GM20431 (cell line): ENCODE data around the gene UBA3.

ENCODE experiments used
- in situ Hi-C: fragments of 300-500 bp; cut with MseI, MboI; formaldehyde crosslinking; loops from one replicate; pipeline ENCODE4 v1.15.0; 2020; ENCODE audit warnings: low sequenced_read_pairs; ENCODE audit not compliant: unreplicated experiment

The UBA3 gene

DNA sequence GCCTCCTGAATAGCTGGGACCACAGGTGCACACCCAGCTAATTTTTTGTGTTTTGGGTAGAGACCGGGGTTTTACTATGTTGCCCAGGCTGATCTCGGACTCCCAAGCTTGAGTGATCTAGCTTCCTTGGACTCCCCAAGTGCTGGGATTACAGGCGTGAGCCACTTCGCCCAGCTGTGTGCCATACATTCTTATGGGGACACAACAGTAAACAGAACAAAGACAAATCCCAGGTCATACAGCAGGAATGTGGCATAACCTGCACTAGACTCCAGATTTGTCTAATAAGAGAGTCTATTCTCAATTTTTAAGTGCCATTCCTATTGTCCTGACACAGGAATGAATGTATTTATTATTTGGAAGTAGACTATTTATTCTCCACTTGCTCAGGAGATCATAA lies 22.2 kb upstream of the UBA3 start:
- in situ Hi-C loops: no loop called here

DNA sequence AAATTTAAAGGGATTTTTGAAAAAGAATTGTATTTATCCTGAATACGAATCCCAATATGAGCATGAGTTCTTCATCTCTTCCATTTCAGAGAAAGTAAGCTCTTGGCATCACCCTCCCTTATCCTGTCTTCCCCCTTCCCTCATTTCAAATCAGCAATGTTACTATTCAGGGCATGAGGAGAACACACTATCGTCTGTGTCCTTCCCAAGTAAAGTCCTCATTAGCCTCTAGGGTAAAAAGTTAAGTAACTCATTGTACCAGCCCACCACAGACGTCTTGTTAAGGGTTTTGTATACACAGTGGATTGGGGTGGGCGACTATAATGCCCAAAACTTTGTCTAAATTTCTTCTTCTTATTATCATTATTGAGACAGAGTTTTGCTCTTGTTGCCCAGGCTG lies 19.4 kb upstream of the UBA3 start:
- in situ Hi-C loops: no loop called here

DNA sequence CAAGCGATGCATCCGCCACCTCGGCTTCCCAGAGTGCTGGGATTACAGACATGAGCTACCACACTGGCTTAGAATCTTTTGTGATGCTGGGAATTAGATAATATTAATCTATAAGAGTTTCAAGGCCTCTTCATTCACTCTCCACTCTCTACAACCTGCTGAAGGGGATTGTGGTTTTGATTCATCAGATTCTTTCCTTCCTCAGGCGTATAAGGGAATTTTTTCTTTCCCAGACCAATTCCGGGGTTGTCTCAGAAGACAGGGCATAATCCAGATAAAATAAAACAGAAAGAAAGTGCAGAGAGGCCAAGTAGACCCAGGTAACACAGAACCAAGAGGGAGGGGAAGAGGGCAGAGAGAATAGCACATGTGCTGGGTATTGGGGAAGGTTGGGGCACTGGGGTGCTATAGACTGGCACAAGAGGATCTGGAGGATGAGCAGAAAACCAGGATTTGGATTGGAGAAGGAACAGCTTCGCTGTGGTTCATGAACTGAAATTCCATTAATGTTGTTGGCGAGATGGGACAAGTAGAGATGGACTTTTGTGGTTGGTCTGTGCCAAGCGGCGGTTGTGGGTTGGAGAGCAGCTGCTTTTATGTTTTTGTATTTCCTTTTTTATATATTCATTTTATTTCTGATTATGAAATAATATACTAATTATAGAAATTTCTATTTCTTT lies 17.4 kb upstream of the UBA3 start:
- in situ Hi-C loops: no loop called here

- in situ Hi-C loops: no loop called here
Measured at GRCh38 chr3:69096299-69096698, 16.1 kb upstream of the UBA3 start.

GRCh38 chr3:69095636-69096035 lies 15.5 kb upstream of the UBA3 start:
- in situ Hi-C loops: no loop called here

DNA sequence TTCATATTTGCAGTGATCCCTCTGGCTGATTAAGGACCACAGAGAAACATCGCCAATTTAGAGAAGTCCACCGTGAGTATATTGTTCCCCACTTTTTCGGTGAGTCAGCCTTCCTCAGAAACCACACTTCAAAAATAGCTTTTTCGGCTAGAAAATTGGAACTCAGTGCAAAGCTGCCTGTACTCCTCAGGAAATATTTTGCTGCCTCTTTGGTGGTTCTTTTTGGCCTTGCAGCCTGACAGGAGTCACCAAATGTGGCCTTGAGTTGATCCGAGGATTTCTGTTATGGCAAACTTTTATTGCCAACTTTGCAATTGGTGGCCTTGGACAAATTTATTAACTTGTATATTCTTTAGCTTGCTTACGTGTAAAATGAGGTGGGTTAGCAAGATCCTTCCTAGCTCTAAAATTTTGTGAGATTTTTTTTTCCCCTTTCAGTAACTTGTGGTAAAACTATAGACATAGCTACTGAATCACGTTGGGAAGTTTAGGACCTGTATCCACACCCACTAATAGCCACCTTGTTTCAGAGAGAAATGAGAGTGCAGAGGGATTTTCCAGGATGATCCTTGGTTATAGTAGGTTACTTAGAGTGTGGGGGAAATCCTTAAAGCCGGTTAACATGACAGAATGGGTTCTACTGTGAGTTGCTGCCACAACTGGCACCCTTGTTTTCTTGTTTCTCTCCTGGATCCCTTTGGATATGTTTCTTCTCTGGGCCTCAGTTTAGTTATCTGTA lies 14.5 kb upstream of the UBA3 start:
- in situ Hi-C loops: no loop called here

DNA sequence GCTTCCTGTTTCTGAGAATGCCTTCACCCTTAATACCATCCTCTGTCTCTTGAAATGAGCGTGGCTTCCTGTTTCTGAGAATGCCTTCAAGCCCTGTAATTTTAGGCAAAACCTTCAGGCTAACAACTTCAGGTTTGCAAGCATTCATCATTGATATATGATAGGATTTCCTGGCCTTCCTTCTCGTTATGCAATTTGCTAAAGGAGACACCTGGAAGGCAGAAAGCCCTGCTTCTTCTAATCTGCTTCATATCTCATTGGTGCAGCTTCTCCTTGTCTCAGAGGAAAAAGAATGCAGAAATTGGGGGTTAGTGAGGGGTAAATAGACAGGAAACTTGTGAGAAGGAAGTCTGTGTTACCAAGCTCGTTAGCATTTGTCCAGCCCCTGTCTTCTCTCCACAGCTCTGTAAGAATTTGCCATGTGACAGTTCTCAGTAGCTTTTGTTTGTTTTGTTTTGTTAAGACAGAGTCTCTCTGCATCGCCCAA lies 11.9 kb upstream of the UBA3 start:
- in situ Hi-C loops: no loop called here

- in situ Hi-C loops: no loop called here
Measured at GRCh38 chr3:69091389-69092029, 11.3 kb upstream of the UBA3 start.

DNA sequence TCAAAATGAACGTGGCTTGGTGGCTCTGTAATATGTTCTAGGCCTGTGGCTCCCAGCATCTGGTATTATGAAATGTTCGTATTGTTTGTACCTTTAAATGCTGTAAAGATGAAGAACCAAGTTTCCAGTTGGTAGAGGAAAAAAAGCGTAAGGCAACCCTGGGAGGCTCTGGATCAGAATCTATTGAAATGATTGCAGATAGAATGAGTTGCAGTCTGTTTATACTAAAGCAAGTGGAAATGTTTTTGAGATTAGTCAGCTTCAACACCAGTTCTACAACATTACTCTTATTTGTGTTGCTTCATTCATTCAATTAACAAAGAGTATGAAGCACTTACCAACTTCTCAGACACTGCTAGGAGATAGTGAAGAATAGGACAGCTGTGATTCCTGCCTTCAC lies 9.9 kb upstream of the UBA3 start:
- in situ Hi-C loops: no loop called here

DNA sequence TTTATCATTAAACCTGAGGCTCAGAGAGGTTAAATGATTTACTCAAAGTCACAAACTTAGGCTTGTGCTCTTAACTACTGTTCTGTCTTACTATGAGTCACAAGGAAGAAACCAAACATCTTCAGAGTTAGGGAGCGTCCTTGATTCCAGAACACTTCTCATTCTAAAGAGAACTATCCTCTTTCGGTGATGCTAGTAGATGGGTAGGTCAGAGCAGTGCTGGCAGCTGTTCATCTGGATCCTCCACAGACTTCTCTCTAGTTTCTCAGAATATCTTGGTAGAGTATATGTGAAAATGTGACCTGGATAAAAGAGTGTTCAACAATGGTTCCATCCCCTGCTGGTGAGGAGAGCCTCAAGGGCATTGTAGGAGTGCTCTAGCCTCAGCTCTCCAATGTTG lies 7.9 kb upstream of the UBA3 start:
- in situ Hi-C loops: no loop called here

DNA sequence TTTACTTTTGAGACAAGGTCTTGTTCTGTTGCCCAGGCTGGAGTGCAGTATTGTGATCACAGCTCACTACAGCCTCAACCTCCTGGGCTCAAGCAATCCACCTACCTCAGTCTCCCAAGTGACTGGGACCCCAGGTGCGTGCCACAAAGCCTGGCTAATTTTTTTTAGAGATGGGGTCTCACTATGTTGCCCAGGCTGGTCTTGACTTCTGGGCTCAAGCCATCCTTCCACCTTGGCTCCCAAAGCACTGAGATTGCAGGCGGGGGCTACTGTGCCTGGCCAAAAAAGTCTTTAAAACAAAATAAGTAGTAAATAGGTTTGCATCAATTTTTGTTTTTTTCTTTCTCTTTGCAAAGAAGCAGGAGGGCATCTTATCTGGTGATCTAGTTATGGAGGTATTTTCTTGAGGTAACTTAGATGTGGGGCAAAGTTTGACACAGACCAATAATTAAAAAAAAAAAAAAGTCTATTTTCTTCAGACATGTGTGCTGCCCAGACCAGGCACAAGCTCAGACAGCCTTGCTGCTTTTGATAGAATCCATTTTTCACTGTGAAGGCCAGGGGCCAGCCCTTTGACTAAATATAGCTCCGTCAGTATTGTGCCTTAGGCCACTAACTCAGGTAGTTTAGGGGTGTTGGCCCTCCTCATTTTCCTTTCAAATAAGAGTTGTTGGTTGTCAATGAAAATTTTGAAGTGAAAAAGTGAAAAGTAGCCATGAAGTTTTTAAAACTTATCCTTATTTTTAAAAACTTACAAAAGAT lies 7.0 kb upstream of the UBA3 start:
- in situ Hi-C loops: no loop called here

DNA sequence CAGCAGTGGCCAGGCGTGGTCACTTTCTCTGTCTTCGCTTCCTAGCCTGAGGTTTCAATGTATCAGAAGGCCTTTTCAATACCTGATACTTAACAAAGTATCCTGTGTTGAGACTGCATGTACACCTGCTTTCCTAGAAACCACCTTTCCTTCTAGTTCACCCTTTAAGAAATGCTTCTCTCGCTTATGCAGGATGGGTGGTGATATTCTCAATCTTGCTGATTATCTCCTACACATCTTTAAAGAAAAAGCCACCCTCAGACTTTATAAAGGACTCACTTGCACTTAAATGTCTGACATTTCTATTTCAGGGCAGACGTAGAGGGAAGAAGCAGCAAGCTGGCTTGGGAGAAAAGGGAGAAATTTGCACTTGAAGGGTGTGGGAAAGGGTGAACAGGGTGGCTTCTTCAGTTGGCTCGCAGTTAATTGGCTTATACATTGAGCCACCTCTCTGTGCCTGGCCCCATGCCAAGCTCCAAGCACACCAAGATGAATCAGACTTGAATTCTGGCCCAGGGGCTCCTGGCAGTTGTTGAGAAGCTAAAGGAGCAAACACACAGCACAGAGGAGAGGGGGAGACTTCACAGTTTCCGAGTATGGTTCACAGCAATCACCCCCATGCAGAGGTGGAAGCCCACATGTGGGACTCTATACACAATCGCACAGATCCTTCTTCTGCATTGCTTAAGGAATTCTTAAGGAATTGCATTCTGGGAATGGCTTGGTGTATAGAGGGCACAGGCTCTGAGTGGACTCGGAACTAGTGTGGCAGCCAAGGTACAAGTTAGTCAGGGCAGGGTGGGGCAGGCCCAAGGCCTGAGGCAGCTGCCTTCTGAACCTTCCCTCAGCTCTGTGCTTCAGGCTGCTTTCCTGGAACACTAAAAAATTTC lies 5.9 kb upstream of the UBA3 start:
- in situ Hi-C loops: no loop called here

- in situ Hi-C loops: no loop called here
Measured at GRCh38 chr3:69085168-69085832, 5.1 kb upstream of the UBA3 start.

DNA sequence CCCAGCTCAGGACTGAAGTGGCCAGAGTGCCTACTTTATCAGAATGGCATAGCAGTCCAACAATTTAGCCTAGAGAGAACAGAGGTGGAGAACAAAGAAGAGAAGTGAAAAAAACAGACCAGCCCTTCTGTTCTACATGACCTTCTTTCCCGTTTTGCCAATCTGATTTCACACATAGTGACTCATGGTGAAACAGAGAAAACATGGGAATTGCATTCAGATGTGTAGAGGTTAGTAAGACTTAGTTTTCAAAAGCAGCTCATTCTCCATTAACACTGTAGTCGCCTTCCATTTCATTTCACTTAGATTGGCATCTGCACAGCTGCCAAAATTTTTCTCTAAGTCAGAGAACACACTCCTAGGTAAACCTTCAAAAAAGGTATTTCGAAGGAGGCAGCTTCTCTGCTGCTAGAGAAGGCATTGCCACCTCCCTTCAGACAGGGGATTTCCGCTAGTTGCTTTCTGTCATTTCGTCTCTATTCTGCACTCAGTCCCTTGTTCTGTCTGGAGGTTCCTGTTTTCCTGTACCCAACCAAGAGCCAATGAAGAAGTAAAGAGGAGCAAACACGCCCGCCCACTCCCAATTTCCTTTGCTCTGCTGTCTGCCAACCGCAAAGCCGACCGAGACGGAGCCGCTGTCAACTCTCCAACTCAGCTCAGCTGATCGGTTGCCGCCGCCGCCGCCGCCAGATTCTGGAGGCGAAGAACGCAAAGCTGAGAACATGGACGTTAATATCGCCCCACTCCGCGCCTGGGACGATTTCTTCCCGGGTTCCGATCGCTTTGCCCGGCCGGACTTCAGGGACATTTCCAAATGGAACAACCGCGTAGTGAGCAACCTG lies 4.4 kb upstream of the UBA3 start, which contains the start of gene ARL6IP5:
ARL6IP5 (plus strand) TSS at position 612 of the 842 bp plus-strand sequence; CDS start at position 723, 111 bp downstream.
- in situ Hi-C loops: no loop called here

DNA sequence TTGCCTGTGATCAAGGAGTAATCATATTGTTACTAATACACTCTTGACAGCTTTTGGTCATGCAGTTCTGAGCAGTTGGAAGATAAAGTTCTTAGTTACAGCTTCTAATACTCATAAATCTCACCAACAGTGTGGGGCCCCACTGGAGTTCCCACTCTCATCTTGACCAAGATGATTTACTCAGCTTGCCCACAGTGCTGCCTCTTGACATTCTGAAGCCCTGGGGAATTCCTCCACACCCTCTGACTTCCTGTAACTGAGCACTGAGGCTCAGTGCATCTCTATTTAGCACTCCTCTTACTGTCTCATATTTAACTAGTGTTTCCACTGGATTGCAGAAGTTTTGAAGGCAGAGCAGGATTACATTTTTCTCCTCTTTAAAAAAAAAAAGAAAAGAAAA lies 2.6 kb upstream of the UBA3 start:
- in situ Hi-C loops: no loop called here

DNA sequence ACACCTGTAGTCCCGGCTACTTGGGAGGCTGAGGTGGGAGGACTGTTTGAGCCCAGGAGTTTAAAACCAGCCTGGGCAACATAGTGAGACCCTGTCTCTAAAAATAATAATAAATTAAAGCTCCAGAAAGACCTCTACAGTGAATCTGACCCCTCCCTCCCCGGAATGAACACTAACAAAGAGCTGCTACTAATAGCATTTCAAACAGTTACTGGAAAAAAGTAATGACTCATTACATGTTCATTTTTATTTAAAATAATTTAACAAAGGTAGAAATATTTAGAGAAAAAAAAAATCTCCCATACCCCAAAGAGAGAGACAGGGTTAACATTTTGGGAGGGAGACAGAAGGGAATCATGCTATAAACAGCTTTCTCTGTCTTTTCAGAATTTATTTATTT lies 2.2 kb upstream of the UBA3 start:
- in situ Hi-C loops: no loop called here

GRCh38 chr3:69081583-69082262 lies 1.6 kb upstream of the UBA3 start:
- in situ Hi-C loops: no loop called here
